Cardiac septum (tissue), 1 donor: ENCODE data around the gene CAPN2. TPM values are rescaled to one million over a fixed set of nuclear protein-coding genes. Genes with fewer than 3 reads are reported as not detected.

ENCODE experiments used
- DNase-seq: peaks from one replicate; pipeline ENCODE4 v3.0.0-alpha.2; 2020; ENCODE audit warnings: low spot score
- intact Hi-C: fragments of 100-400 bp; cut with DNase I; formaldehyde crosslinking; loops from one replicate; pipeline ENCODE4 v1.14.0; 2022
- total RNA-seq: library from RNA; stranded (reverse); fragmentation: NEBNext Ultra II Directional; extraction: Animal tissue kit (Norgen Biotek cat#: 25700); gene quantifications from one replicate; pipeline ENCODE4 v1.2.1, GENCODE V29; 2021
- donor health status: DM: no; HTN: no; CAD: no.

CAPN2 gene
- total RNA-seq, 1 donor from 2014 or later: 80.0 TPM

DNA sequence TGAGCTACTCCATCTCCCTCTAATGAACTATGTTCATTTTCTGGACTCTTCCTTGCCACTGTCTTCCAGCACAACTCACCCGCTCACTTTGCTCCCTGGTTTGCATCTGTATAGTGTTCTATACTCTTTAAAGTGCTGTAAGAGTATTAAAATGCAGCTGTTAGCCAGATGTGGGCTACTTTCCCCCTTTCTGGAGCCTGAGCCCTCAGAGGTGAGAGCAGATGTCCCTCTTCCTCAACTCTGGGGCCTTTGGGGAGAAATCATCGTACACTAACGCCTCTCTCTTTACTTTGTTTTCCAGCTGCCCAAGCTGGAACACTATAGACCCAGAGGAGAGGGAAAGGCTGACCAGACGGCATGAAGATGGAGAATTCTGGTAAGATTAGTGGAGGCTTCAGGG, 39.4 kb downstream of the CAPN2 start:
- intact Hi-C loops: no loop called here
- no peak for DNase-seq

DNA sequence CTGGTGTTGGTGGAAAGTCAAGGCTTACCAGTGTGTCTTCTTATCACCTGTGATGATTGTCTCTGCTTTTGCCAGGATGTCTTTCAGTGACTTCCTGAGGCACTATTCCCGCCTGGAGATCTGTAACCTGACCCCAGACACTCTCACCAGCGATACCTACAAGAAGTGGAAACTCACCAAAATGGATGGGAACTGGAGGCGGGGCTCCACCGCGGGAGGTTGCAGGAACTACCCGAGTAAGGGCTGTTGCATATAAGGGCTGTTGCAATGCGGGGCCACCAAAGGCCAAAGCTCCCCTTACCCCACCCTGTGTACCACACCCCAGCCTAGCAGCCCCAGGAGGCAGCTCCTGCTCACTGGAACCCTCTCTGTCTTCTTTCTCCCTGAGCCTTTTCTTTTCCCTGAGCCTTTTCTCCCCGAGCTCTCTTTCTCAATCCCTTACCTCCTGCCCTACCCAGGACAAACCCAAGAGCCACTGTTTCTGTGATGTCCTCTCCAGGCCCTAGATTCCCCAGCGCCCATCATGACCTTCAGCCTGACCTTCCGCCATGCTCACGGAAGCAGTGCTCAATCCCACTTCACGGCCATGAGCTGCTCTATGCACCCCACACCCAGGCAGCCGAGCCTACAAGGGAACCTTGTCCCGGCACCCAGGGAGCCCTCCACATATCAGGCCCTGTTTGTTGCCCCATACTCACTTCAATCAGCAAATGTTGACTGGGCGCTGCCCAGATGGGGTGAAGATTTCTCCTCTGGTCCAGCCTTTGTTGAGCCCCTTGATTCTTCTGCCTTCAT, 40.6 kb downstream of the CAPN2 start:
- intact Hi-C loops: no loop called here
- peak; percentile 19 for DNase-seq

DNA sequence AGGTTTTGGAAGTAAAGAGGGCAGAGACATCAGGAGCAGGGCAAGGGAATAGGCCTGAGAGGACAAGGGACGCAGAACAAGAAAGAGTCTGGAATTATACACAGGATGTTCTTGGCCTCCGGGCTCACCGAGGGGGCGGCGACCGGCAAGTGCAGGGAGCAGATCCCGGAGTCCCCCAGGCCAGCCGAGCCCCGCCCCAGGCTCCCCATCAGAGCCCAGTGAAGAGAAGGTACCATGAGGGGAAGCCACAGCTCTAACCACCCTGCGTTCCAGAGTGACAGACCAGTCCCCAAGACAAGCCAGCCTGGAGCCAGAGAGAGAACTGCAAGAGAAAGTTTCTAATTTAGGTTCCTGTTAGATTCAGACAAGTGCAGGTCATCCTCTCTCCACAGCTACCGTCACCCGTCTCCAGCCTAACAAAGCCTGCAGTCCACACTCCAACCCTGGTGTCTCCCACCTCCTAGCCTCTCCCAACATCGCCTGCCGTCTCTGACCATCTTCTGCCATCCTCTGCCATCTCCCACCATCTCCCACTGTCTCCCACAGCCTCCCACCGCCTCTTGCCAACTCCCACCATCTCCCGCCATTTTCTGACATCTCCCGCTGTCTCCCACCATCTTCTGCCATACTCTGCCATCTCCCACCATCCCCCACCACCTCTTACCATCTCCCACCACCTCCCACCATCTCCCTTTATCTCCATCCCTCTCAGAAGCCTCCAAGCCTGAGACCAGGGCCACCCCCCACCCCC, 42.5 kb downstream of the CAPN2 start:
- intact Hi-C loops: no loop called here
- peak; percentile 50 for DNase-seq

DNA sequence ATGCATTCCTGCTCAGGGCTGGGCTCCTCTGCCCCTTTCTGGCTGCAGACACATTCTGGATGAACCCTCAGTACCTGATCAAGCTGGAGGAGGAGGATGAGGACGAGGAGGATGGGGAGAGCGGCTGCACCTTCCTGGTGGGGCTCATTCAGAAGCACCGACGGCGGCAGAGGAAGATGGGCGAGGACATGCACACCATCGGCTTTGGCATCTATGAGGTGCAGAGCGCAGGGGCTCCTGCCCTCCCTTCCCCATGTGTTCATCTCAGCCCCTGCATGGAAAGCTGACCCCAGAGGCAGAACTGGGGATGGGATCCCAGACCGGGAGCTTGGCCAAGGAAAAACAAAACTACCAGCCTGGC, 43.1 kb downstream of the CAPN2 start:
- DNase-seq: no peak
- intact Hi-C loops: no loop called here

DNA sequence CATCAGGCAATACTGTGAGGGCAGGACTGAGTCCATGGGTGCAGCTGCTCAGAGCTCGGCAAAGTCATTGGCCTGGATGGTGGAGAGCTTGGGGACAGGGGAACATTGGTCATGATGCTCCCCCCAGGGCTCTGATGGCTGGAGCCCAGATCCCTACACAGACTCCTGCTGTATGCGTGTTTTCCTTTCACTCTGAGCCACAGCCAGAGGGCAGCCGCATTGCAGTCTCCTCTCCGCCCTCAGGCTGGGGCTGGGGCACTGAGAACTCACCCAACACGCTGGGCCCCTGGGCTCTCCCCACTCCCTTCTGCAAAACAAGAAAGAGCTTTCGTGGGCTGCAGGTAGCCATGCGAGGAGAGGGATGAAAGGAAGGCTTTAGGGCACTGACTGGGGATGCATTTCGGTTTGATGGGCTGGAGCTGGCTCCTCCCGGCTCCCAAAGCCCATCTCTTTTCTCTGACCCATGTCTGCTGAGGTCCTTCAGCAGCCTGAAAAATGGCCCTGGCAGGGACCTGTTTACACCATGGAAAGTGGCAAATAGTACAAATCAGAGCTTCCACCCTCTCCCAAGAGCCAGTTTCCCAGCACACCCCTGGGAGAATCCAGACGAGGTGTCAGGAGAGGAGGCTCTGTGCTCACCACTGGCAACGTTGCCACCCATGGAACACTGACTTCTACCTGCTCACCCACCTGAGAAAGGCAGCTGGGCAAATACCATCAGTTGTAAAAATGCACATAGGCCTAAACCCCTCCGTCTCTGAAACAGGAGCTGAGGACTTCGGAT, 43.8 kb downstream of the CAPN2 start:
- intact Hi-C loops: no loop called here

DNA sequence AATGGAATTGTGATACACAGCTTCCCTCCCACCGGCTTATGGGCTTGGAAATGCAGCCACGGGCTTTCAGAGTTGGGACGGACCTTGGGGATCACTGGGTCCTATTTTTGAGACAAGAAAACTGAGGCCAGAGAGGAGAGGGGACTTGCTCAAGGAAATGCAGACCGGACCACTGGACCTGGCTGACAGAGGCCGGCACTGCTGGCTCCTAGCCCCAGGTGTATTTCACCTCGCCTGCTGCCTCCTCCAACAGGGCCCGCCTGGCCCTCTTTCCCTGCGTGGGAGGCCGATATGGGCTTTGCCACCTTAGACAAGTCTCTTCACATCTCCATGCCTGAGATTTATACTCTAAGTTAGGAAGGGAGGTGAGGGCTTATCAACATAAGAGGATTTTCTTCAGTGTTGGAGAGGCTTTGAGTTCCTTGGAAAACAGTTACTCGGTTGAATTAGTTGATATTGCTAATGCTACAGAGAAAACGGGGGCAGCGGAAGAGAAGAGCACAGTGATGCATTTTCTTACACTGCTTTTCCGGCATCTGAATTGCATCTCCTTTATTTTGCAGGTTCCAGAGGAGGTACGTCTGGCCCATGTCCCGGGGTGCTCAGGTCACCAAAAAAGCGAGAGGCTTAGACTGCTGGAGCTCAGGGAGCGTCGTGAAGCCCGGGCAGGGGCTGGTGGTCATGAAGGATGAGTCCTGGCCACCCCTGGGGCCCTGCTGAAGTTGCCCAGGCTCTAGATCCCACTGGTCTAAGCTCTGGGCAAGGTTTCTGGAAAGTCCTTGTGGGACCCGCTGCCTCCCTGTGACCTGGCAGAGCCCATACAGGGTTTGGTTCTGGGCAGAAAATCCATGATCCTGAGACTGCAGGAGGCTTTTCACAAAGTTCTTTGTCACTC, 44.7 kb downstream of the CAPN2 start:
- no peak for DNase-seq
- intact Hi-C loops: no loop called here

More for the DNA sequence above, 43.8 kb downstream of the CAPN2 start:
- peak; percentile 56 for DNase-seq

DNA sequence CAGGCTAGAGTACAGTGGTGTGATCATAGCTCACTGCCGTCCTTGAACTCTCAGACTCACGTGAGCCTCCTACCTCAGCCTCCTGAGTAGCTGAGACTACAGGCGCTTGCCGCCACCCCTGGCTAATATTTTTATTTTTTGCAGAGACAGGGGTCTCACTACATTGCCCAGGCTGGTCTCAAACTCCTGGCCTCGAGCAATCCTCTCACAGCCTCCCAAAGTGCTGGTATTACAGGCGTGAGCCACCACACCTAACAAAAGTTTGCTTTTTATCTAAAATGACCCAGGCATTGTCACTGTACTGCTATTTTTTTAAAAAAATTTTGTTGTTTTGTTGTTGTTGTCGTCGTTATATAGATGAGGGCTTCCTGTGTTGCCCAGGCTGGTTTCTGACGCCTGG, 46.4 kb downstream of the CAPN2 start:
- intact Hi-C loops: no loop called here
- no peak for DNase-seq

DNA sequence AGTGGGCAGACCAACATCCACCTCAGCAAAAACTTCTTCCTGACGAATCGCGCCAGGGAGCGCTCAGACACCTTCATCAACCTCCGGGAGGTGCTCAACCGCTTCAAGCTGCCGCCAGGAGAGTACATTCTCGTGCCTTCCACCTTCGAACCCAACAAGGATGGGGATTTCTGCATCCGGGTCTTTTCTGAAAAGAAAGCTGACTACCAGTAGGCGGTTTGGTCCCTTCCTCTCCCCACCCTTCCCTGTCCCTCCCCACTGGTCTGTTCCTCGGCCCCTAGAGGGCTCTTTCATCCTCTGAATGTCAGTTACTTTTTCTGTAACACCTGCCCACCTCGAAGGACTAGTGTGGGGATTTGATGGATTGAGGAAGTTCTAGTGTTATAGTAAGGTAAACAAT, 46.9 kb downstream of the CAPN2 start:
- no peak for DNase-seq
- intact Hi-C loops: no loop called here

DNA sequence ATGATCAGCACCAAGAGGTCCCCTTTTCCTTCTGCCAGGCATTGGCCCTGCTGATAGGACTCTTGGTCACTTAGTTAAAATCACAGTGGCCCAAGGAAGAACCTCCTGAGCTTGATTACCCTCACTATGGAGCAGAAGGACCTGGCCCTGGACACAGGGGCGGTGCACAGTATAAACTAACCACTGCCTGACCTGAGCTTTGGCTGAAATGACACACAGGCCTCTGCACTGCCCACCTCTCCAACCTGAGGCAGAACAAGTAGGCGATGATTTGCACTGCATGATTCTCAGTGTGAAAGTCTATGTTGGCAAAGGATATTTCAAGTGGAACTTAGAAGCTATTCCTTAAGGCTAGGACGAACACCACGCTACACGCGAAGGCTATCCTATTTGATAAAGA, 48.5 kb downstream of the CAPN2 start:
- intact Hi-C loops: no loop called here
- no peak for DNase-seq

DNA sequence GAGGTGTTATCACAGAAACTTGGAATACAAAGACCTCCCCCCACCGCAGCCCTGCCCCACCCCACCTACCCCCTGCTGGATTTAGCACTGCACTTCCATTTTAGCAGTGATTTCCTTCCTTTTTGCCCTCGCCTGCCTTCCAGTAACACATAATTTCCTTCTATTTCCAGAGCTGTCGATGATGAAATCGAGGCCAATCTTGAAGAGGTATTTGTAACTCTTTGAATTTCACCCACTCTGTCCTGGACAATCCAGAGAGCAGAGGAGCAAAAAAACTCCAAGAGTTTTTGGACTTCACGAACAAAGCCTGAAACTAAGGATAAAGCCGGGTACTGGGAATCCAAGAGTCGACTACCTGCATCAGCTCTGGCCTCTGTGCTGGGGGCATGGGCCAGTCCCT, 49.1 kb downstream of the CAPN2 start:
- intact Hi-C loops: no loop called here
- no peak for DNase-seq

DNA sequence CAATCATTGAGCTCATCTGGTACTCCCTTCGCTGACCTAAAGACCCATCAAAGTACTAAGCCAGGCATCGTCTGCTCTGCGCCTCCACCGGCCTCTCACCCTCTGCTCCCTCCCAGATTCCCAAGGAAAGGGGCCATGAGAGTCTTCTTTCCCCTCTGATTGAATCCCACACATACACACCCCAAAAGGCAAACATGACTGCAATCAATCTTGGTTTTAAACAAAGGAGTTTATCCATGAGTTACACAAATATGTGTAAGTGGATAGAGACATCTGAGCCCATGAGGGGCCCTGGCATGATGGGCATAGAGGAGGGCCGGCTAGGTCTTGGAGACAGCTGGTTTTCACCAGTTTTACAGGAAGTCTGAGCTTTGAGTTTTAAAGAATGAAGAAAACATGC, 50.9 kb downstream of the CAPN2 start:
- no peak for DNase-seq

DNA sequence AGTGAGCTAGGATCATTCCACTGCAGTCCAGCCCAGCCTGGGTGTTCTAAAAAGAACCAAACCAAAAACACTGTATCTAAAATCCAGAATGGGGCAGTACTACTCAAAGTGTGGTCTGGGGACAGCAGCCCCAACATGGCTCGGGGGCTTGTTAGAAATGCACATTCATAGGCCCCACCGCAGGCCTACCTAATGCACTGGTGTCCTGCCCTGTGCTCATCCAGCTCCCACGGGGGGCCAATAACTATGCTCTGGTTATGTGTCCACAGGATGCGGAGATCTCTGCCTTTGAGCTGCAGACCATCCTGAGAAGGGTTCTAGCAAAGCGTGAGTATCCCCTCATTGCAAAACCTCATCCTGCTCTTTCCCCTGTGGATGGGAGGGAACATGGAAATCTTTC, 51.5 kb downstream of the CAPN2 start:
- no peak for DNase-seq
- intact Hi-C loops: no loop called here

More for the DNA sequence above, 50.9 kb downstream of the CAPN2 start:
- intact Hi-C loops: no loop called here

DNA sequence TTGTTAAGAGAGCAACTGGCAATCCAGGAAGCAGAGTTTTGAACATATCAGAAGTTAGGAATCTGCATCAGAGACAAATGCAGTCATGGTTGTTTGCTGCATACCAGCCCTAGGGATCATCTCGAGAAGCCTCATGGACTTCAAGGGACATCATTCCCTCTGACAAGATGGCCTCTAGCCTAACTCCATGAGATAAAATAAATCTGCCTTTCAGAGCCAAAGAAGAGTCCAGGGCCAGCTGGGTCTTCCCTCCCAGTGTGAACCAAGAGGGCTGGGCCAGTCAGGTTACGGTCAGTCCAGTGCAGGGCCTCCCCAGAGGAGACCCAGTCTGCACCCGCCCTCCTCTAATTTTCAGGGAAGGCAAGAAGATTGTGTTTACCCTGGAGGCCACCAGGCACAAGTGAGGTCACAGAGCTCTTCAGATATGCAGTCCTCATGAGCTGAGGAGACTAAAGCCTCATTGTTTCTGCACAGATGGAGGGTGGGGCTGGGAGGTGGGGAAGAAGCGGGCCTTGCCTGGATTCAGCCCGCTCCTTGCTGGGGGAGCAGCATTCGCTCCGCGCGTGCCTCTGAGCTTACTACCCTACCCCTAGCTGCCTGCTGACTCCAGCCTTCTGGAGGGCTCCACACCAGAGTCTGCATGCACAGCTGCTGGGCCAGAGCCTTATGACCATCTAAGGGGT, 52.8 kb downstream of the CAPN2 start:
- DNase-seq: no peak
- intact Hi-C loops: no loop called here

DNA sequence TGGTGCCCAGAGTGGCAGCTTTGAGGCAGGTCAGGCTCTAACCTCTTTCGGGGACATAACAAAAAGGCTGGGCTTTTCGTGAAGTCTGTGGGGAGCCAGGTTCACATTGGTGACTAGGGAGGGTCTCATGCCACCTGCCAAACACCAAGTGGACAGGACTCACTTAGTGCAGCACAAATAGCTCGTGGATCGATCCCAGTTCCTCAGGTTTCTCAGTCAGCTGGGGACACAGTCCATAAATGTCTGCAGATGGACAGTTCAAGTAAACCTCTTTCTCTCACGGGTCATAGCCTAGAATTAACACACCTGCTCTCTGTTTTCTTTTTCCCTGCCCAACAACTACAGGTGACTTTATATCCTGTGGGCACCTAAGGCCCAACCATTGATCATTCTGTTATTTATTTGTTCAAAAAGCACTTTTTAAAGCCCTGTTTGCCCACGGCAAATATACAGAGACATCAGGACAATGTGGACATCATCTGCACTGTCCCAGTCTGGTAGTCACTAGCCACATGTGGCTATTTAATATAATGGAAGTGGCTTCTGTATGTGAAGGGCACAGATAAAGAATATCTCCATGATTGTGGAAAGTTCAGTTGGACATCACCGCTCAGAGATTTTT, 53.5 kb downstream of the CAPN2 start:
- DNase-seq: no peak
- intact Hi-C loops: no loop called here

DNA sequence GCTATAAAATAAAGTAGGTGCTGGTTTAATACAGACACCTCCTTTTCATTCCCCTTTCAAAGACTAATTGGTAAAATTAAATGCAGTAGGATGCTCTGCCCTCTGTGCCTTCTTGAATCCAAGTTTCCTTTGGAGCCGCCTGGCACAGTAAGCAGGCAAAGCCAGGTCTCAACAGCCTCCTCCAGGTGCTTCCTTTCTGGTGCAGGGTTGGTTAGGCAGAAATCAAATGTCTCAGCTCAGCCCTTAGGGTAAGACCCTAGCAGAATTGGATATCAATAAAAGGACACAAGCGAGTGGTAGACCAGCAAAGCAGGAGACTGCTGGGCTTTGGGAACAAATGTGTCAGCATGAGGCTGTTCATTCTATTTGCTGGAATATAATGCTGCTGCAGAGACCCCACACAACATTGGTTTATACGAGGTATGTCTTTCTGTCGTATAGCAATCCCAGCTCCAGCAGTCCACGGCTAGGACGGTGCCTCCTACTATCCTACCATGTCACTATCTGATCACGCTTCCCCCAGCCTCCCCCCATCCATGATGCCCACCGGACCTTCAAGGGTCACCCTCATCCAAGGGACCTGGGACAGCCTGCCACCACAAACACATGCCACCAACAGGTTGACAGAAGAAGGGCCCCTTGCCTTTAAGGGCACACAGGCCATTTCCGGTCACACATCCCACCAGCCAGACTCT, 58.4 kb downstream of the CAPN2 start:
- intact Hi-C loops: loop anchor here (2.0 kb wide), 1 partner anchor 76 kb away; no protein-coding TSS in a partner anchor
- no peak for DNase-seq

DNA sequence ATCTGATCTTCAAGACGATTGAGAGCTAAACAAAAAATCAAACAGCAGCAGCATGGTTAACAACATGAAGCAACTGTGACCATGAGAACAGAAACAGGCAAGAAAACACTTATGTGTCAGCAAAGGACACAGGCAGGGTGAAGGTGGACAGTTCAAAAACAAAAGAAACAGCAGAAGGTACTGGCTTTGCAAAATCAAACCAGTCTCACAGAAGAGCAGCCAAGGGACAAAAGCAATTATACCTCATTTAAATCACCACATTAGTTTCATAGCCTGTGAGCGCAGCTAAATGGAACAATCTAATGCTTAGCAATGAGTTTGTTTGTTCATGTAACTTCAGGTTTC, 59.1 kb downstream of the CAPN2 start:
- no peak for DNase-seq
- intact Hi-C loops: loop anchor here (2.0 kb wide), 1 partner anchor 75 kb away; no protein-coding TSS in a partner anchor

DNA sequence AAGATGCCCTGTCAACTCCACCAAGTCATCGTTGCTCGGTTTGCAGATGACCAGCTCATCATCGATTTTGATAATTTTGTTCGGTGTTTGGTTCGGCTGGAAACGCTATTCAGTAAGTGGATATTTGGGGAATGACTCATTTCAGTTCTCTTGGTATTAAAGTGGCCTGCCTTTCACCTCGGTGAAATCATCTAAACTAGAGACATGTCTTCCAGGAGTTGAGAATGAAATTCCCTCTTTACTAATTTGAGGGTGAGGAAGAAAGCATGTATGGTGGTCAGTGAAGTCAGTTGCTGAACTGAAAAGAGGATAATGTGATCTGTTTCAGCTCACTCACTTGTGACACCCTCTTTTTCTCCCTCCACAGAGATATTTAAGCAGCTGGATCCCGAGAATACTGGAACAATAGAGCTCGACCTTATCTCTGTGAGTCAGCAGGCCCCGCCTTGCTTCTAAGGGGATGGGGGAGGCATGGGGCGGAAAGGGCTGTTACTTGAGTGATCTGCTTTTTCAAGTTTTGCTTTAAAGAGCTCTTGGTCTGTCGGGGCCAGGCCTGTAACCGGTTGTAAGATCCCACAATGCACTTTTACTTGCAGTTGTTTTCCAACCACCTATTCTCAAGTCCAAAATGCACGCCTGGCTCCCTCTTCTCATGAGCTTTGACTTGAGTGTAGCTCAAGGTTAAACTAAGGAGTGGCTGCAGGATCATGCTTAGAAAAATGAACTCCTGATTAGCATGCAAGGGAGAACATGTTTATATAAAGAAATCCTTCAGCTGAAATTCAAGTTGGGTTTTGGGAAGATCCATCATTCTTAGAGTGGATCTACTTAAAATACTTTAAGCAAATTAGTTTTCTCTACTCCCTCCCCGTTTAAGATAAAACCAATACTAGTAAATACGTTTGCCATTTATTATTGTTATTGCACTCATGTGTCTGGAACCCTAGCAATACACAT, 59.8 kb downstream of the CAPN2 start:
- intact Hi-C loops: loop anchor here (2.0 kb wide), 1 partner anchor 75 kb away; no protein-coding TSS in a partner anchor
- DNase-seq: no peak
